Right renal pelvis (tissue), 4 donors: Measurements from ENCODE around the gene CA6. TPM values are rescaled to one million over a fixed set of nuclear protein-coding genes. Genes with fewer than 3 reads are reported as not detected.

ENCODE experiments used
- polyA plus RNA-seq, 4 donors: library from polyadenylated mRNA; unstranded; fragments of 120-200 nt; gene quantifications; one replicate each; pipeline ENCODE4 v1.2.1, GENCODE V29; 2013; ENCODE audit not compliant: insufficient read length in 4 of 4

Gene CA6
- polyA plus RNA-seq, 4 donors = 0.05 TPM; not detected in 3

Other genes starting within 250 kb of the CA6 start
- gene RERE, start 128.2 kb upstream of the CA6 start, polyA plus RNA-seq = 100 to 1,000 TPM; 142 to 184 (median 145) TPM
- gene ENO1, start 67.2 kb upstream of the CA6 start, polyA plus RNA-seq = 100 to 1,000 TPM; 831 to 985 (median 881) TPM
- not detected for gene SLC2A7, start 80.6 kb downstream of the CA6 start, polyA plus RNA-seq
- gene SLC2A5, start 123.8 kb downstream of the CA6 start, polyA plus RNA-seq = 1 to 10 TPM in 1 of 4 donors, under 1 TPM in 3; 0.64 to 1.8 (median 0.82) TPM
- gene GPR157, start 183.2 kb downstream of the CA6 start, polyA plus RNA-seq = 1 to 10 TPM; 1.3 to 2.2 (median 1.7) TPM